Fibroblast of the aortic adventitia (primary cell): ENCODE data around the gene TRIM14. TPM values are rescaled to one million over a fixed set of nuclear protein-coding genes. Genes with fewer than 3 reads are reported as not detected.

Experiments
- small RNA-seq: library from RNA; depleted of rRNA; stranded (forward); fragments of <200 nt; gene quantifications from one replicate; pipeline ENCODE3, GENCODE V24; 2012
- total RNA-seq: library from RNA; depleted of rRNA; stranded (reverse); fragments of >200 nt; gene quantifications from 2 replicates; pipeline ENCODE4 v1.2.3, GENCODE V29; 2012; ENCODE audit warnings: low replicate concordance

Gene TRIM14
- total RNA-seq, 1 donor = 0.81 TPM

Small RNA genes lying within 50 kb of the gene (small RNA-seq; reads per million reads assigned to genes)
- gene RF00017 (not detected), gene RNU6-918P (not detected)

Other genes with a start within 250 kb of the TRIM14 start
- 15.1 and 15.7 TPM in 2 replicates for gene TRMO, start 196.7 kb downstream of the TRIM14 start, total RNA-seq
- gene HEMGN, start 181.1 kb downstream of the TRIM14 start, total RNA-seq = not detected in 2 replicates
- gene ANP32B, start 135.9 kb downstream of the TRIM14 start, total RNA-seq = 17.0 and 149 TPM in 2 replicates
- gene NANS, start 62.5 kb downstream of the TRIM14 start, total RNA-seq = 46.6 and 62.5 TPM in 2 replicates
- 0.36 and 0.57 TPM in 2 replicates for gene CORO2A, start 73.4 kb upstream of the TRIM14 start, total RNA-seq
- 15.9 and 20.7 TPM in 2 replicates for gene TBC1D2, start 136.4 kb upstream of the TRIM14 start, total RNA-seq